T-helper 17 cell (primary cell): Measurements from ENCODE around the gene FARSA. TPM values are rescaled to one million over a fixed set of nuclear protein-coding genes. Genes with fewer than 3 reads are reported as not detected.
"Not testable (repeated sequence)": the region's sequence is repeated elsewhere in the genome, so short reads cannot be mapped to it uniquely, and the experiment has no call there.

Source experiments
- ATAC-seq: fragments of 150-1000 bp; cut with Tn5 transposase; 2 replicates; pipeline ENCODE4 v1.10.0; 2021; ENCODE audit warnings: mild to moderate bottlenecking, moderate library complexity
- DNase-seq, 3 donors: peaks; one replicate each; pipeline versions ENCODE4 v3.0.0 to v3.0.0-alpha.2; 2020 to 2021
- H3K9me3 ChIP-seq: one replicate; pipeline ENCODE4 v1.7.0; 2013; ENCODE audit warnings: low read length, mild to moderate bottlenecking; ENCODE audit not compliant: control insufficient read depth, poor library complexity, severe bottlenecking
- H3K27ac Mint-ChIP-seq: one replicate; pipeline ENCODE4 v1.8.0; 2022; ENCODE audit warnings: mild to moderate bottlenecking, moderate library complexity, mixed read lengths
- H3K27me3 Mint-ChIP-seq: one replicate; pipeline ENCODE4 v1.8.0; 2022; ENCODE audit warnings: mixed read lengths
- H3K36me3 Mint-ChIP-seq: one replicate; pipeline ENCODE4 v1.8.0; 2022; ENCODE audit warnings: low read depth, mixed read lengths
- H3K4me1 Mint-ChIP-seq: one replicate; pipeline ENCODE4 v1.8.0; 2022; ENCODE audit warnings: mild to moderate bottlenecking, mixed read lengths
- H3K4me3 Mint-ChIP-seq: one replicate; pipeline ENCODE4 v1.8.0; 2022; ENCODE audit warnings: mild to moderate bottlenecking, moderate library complexity, mixed read lengths
- total RNA-seq, 4 donors: library from RNA in 2 of 4; stranded (reverse) in 2 of 4; gene quantifications; one replicate each; pipeline ENCODE4 v1.2.3 and lab custom pipeline; 2022 to 2026

The FARSA gene
- total RNA-seq, 2 donors from 2014 or later: 23.2 to 28.3 TPM

GRCh38 chr19:12915860-12916259, 17.7 kb downstream of the FARSA start:
- H3K27ac Mint-ChIP-seq, ATAC-seq, DNase-seq, H3K27me3 Mint-ChIP-seq, H3K36me3 Mint-ChIP-seq, H3K9me3 ChIP-seq: not testable (repeated sequence)
- peaks cover 20% of the 10 kb centered on the region for H3K4me1 Mint-ChIP-seq
- peak overlapping the region; percentile 50 for H3K4me3 Mint-ChIP-seq

- no peaks in the 10 kb centered on the region for H3K27me3 Mint-ChIP-seq
- H3K27ac Mint-ChIP-seq: peak overlapping the region; percentile 90
- H3K9me3 ChIP-seq: no peaks in the 10 kb centered on the region
- no peaks in the 10 kb centered on the region for H3K36me3 Mint-ChIP-seq
- peak; percentile 91 for ATAC-seq
- no peak for DNase-seq
- peak overlapping the region; percentile 73 for H3K4me3 Mint-ChIP-seq
- H3K4me1 Mint-ChIP-seq: peaks cover 16% of the 10 kb centered on the region
These were observed 19.4 kb downstream of the FARSA start for GRCh38 chr19:12913851-12914690.

- Mint-ChIP-seq H3K27me3 (no peaks in the 10 kb centered on the region), H3K4me3 (no peak overlapping the region), H3K4me1 (peaks cover 18% of the 10 kb centered on the region), H3K36me3 (no peaks in the 10 kb centered on the region), H3K27ac (no peak overlapping the region)
- no peak for ATAC-seq
- no peak for DNase-seq
- H3K9me3 ChIP-seq: no peaks in the 10 kb centered on the region
These were observed 20.4 kb downstream of the FARSA start for GRCh38 chr19:12913011-12913561.

- no peak for DNase-seq
These were observed 20.9 kb downstream of the FARSA start for GRCh38 chr19:12912571-12912970.

GRCh38 chr19:12907166-12907565, 26.3 kb downstream of the FARSA start:
- DNase-seq (no peak), ATAC-seq (no peak)
- no peaks in the 10 kb centered on the region for H3K9me3 ChIP-seq
- no peaks in the 10 kb centered on the region for H3K36me3 Mint-ChIP-seq
- H3K27me3 Mint-ChIP-seq: no peaks in the 10 kb centered on the region
- no peak overlapping the region for H3K27ac Mint-ChIP-seq
- H3K4me1 Mint-ChIP-seq: peaks cover 7% of the 10 kb centered on the region
- H3K4me3 Mint-ChIP-seq: no peak overlapping the region

More at GRCh38 chr19:12912571-12912970, 20.9 kb downstream of the FARSA start:
- H3K36me3 Mint-ChIP-seq: no peaks in the 10 kb centered on the region
- H3K9me3 ChIP-seq: no peaks in the 10 kb centered on the region
- ATAC-seq: no peak
- H3K27ac Mint-ChIP-seq: no peak overlapping the region
- H3K4me1 Mint-ChIP-seq: peaks cover 18% of the 10 kb centered on the region
- H3K27me3 Mint-ChIP-seq: no peaks in the 10 kb centered on the region
- no peak overlapping the region for H3K4me3 Mint-ChIP-seq

GRCh38 chr19:12899891-12900518, 33.5 kb downstream of the FARSA start:
- Mint-ChIP-seq H3K4me1 (peaks cover under 1% of the 10 kb centered on the region), H3K27ac (no peak overlapping the region), H3K36me3 (peaks cover under 1% of the 10 kb centered on the region), H3K4me3 (no peak overlapping the region), H3K27me3 (no peaks in the 10 kb centered on the region)
- DNase-seq: no peak
- no peaks in the 10 kb centered on the region for H3K9me3 ChIP-seq
- no peak for ATAC-seq

GRCh38 chr19:12896460-12896859, 37.1 kb downstream of the FARSA start:
- H3K27me3 Mint-ChIP-seq: no peaks in the 10 kb centered on the region
- no peaks in the 10 kb centered on the region for H3K9me3 ChIP-seq
- H3K4me3 Mint-ChIP-seq: no peak overlapping the region
- ATAC-seq (no peak), DNase-seq (no peak)
- peaks cover 4% of the 10 kb centered on the region for H3K36me3 Mint-ChIP-seq
- H3K27ac Mint-ChIP-seq: no peak overlapping the region
- peaks cover 13% of the 10 kb centered on the region for H3K4me1 Mint-ChIP-seq

GRCh38 chr19:12893582-12893981, 39.9 kb downstream of the FARSA start:
- ATAC-seq (no peak), DNase-seq (no peak)
- H3K4me3 Mint-ChIP-seq: peak overlapping the region; percentile 21
- H3K4me1 Mint-ChIP-seq: peaks cover 25% of the 10 kb centered on the region
- peak overlapping the region; percentile 57 for H3K27ac Mint-ChIP-seq
- H3K27me3 Mint-ChIP-seq: no peaks in the 10 kb centered on the region
- no peaks in the 10 kb centered on the region for H3K9me3 ChIP-seq
- peaks cover 7% of the 10 kb centered on the region for H3K36me3 Mint-ChIP-seq

- no peaks in the 10 kb centered on the region for H3K9me3 ChIP-seq
- H3K27ac Mint-ChIP-seq: peak overlapping the region; percentile 94
These were observed 41.9 kb downstream of the FARSA start for GRCh38 chr19:12891553-12892021.

GRCh38 chr19:12890787-12891552, 42.5 kb downstream of the FARSA start, which contains the start of gene GCDH:
Gene GCDH (plus strand): TSS chr19:12891160. CDS start chr19:12891305, 145 bp downstream.
- H3K9me3 ChIP-seq: no peaks in the 10 kb centered on the region
- Mint-ChIP-seq H3K4me3 (peak within 1 kb of the TSS; percentile 99), H3K4me1 (peaks cover 31% of the 10 kb centered on the region), H3K27ac (peak within 1 kb of the TSS; percentile 94), H3K27me3 (no peaks in the 10 kb centered on the region), H3K36me3 (peaks cover 7% of the 10 kb centered on the region)
- DNase-seq: peak; percentile 83 to 92 (median 90)
- peak; percentile 91 for ATAC-seq

More at GRCh38 chr19:12891553-12892021, 41.9 kb downstream of the FARSA start:
- H3K36me3 Mint-ChIP-seq: peaks cover 7% of the 10 kb centered on the region
- H3K4me1 Mint-ChIP-seq: peaks cover 27% of the 10 kb centered on the region
- H3K27me3 Mint-ChIP-seq: no peaks in the 10 kb centered on the region
- no peak for DNase-seq
- no peak for ATAC-seq
- peak overlapping the region; percentile 99 for H3K4me3 Mint-ChIP-seq

GRCh38 chr19:12890299-12890786, 43.2 kb downstream of the FARSA start:
- ATAC-seq, H3K36me3 Mint-ChIP-seq, H3K27me3 Mint-ChIP-seq, DNase-seq, H3K9me3 ChIP-seq: not testable (repeated sequence)
- Mint-ChIP-seq H3K4me3 (peak overlapping the region; percentile 99), H3K27ac (peak overlapping the region; percentile 94), H3K4me1 (peaks cover 31% of the 10 kb centered on the region)

- Mint-ChIP-seq H3K27me3 (no peaks in the 10 kb centered on the region), H3K27ac (no peak overlapping the region), H3K4me3 (no peak overlapping the region), H3K4me1 (peaks cover 25% of the 10 kb centered on the region), H3K36me3 (peaks cover 2% of the 10 kb centered on the region)
- DNase-seq (no peak), ATAC-seq (no peak)
- no peaks in the 10 kb centered on the region for H3K9me3 ChIP-seq
These were observed 45.4 kb downstream of the FARSA start for GRCh38 chr19:12888006-12888603.
